ENCODE data around the gene PTPRN2.

The PTPRN2 gene

DNA sequence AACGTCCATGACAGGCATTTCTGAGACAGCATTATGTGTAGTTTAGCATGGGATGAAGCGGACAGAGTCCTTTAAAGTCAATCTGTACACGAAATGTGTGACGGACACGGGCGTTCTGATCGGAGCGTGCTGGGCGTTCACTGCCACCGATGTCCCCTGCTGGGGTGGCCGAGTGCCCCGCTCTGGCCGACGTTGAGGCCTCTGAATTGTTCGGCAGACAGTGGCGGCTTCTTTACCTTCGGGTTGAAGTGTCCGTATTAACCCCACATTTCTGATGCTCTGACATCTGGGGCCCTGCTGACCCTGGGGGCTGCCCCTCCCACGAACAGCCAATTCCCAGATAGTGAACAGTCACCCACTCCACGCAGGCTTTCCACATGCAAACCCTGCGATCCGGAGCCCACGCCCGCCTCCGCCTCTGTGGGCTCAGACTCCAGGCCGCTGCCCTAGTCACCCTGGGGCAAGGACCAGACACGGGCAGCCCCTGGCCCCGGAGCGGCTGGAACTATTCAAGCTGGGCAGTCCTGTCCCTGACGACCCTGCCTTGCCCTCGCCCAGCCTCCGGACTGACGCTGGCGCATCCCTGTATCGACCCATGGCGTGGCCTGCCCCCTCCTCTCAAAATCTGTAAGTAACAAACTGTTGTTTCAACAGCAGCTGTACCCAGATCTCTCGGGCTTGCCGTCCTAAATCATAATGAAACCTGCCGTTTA, 445.7 kb downstream of the PTPRN2 start:
- DNase-seq, result no peak

DNA sequence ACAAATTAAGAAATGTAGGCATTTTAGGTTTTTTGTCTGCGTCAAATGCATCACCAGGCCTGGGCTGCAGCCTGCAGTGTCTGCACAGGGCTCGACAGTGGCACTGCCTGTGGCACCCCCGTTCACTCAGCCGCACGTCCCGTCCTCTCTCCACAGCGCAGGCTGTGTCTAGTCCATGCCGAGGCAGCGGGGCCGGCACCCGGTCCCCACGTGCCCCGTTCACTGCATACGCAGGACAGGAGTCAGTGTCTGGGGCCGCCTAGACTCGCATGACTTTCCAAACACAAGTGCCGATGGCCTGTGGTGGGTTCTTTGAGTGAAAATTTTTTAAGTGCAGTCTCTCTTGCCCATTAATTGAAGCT, 446.4 kb downstream of the PTPRN2 start:
- DNase-seq, result no peak

GRCh38 chr7:158140538-158141220, 446.9 kb downstream of the PTPRN2 start:
- DNase-seq, result no peak

GRCh38 chr7:158139499-158139898, 448.1 kb downstream of the PTPRN2 start:
- DNase-seq, result no peak

DNA sequence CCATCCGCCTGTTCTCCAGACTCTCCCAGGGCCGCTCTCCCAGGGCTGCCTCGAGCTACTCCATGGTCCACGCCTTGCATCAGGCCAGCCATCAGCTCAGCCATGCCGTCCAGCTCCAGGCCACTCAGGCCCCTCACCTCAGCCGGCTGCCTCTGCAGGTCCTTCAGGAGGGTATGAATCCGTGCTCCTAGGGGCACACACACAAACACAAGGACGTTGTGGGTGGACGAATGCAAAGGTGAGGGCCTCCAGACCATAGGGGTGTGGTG, 449.4 kb downstream of the PTPRN2 start:
- DNase-seq, result no peak

GRCh38 chr7:158137516-158138328, 449.9 kb downstream of the PTPRN2 start:
- DNase-seq, result no peak

DNA sequence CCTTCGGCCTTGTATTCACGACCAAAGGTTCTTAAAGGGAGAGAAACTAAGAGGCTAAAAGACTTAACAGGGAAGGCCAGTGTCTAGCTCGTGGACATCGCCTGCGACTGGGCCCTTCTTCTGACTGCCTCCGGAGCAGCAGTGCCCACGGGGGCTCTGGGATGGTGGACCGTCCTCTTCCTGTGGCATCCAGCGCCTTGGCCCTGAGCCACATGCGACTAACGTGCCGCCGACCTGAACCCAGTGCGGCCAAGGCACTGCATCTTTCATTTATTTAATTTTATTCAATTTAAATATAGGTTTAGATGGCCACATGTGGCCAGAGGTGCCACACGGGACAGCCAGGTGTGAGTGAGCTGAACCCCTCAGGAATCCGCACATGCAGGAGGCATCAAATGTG, 451.7 kb downstream of the PTPRN2 start:
- no peak for DNase-seq

DNA sequence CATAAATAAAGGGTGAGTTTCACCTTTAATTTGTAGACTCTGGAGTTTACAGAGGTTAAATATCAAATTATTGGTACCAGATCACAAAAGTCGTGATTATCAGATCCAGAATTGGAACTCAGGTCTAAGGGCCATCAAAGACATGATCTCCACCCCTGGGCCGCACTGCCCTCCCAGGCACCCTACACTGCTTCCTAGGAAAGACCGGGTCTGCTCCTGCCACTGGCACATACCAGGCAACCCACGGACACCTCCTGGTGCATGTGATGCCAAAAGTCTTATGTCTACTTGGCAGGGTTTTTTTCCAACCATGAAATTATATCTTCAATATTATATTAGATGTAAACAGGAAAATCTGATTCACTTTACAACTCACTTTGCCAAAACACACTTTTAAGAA, 452.8 kb downstream of the PTPRN2 start:
- DNase-seq, result no peak

DNA sequence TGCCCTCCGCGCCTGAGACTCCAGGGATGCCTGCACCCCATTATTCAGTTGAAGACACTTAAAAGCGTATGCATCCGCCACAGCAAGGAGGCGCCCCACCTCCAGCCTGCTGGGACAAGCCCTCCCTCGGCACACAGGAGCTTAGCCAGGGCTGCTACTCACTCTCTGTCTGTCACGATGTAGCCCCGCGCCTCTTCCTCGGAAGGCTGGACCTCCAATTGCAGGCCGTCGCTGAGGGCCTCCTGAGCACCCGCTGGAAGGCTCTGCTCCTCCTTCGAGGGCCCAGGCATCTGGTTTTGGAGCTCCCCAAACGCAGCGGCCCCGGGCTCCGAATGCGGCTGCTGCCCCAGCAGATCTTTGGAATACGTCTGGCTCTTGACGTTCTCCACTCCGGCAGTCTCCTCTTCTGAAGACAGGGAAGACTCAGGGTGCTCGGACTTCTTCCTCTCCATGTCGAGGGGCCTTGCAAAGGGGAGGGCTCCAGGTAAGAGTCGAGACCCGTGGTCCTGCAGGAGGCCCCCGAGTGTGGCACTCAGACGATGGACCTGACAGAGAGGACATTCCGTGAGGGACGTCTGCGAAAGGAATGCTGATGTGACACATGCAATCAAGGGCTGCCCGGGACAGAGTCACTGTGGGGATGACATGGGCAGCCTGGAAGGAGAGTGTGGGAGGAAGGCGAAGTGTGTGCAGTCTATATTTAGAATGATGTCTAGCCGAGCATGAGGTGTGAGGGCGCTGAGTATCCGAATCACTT, 453.9 kb downstream of the PTPRN2 start:
- no peak for DNase-seq

DNA sequence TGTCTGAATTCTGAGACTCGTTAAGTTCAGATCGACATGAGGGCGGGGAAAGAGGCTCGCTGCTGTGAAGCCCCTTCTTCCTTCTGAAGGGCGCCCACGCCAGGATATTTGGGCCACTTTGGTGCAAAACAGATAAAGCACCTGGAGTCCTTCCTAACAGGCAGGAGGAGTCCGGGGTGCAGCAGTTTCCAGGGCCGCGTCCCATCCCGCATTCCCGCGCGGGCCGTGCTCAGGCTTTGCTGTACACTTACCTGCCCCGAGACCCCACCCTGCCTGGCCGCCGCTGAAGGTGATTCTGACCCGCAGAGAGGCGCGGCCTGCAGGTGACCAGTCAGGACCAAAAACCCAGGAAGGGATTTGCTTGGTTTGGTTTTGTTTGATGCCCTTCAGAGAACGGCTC, 454.6 kb downstream of the PTPRN2 start:
- no peak for DNase-seq

- DNase-seq, result no peak
Observed at GRCh38 chr7:158130023-158130409, 457.6 kb downstream of the PTPRN2 start.

GRCh38 chr7:158129037-158130022, 458.3 kb downstream of the PTPRN2 start:
- DNase-seq, result no peak

- DNase-seq, result no peak
Observed at GRCh38 chr7:158128572-158128971, 459.1 kb downstream of the PTPRN2 start.

DNA sequence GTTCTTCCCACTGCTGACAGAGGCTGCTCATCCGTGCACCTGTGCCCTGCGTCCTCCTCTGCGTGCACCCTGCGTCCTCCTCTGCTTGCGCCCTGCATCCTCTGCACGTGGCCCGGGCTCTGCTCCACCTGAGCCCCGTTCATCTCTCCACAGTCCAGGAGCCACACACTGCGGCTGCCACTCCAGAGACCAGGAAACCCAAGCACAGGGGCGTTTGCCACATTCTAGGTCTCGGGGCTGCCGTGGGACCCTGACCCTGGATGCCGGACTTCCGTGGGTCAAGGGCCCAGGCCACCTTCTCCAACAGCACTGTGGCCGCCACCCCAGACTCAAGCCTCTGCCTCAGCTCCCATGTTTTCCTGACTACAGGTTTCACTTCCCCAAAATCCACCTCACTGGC, 460.4 kb downstream of the PTPRN2 start:
- DNase-seq, result no peak

GRCh38 chr7:158126661-158127060, 461.0 kb downstream of the PTPRN2 start:
- no peak for DNase-seq

DNA sequence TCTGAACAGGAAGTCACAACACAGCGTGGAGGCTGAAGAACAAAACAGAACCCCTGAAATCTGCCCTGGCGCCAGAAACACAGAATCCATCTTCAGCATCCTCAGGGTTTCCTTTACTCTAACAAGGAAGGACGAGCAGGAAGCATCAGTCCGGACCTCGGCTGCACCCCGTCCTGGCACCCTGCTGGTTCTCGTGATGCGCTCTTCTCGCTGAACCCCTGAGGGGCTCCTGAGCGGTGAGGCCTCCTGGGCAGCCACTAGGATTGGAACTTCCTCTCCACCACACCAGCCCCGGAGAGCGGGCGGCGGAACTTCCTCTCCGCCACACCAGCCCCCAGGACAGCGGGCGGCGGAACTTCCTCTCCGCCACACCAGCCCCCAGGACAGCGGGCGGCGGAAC, 461.9 kb downstream of the PTPRN2 start:
- DNase-seq, result no peak

DNA sequence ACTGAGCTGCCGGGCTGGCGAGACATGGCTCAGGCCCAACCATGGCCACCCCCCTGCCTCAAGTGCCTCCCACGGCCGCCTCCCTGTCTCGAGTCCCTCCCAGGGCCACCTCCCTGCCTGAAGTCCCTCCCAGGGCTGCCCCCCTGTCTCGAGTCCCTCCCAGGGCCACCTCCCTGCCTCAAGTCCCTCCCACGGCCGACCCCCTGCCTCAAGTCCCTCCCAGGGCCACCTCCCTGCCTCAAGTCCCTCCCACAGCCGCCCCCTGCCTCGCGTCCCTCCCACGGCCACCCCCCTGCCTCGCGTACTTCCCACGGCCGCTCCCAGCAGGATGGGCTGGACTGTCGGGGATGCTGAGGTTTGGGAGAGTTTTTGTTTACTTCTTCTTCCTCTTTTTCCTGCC, 462.5 kb downstream of the PTPRN2 start:
- DNase-seq, result no peak

- no peak for DNase-seq
Observed at GRCh38 chr7:158124671-158125079, 462.9 kb downstream of the PTPRN2 start.

DNA sequence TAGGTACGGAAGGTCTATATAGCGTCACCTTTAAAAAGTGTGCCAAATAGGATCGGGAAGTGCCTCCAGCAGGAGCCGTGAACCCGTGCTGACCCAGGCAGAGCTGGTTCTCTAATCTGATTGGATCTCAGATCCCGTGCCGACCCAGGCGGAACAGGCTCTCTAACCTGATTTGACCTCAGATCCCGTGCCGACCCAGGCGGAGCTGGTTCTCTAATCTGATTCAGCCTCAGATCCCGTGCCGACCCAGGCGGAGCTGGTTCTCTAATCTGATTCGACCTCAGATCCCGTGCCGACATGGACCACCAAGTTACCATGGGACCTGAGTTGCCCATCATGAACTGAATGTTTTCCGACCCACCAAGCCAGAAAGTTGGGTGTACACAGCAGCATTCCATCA, 463.9 kb downstream of the PTPRN2 start:
- DNase-seq, result no peak

- no peak for DNase-seq
Observed at GRCh38 chr7:158123214-158123613, 464.4 kb downstream of the PTPRN2 start.

DNA sequence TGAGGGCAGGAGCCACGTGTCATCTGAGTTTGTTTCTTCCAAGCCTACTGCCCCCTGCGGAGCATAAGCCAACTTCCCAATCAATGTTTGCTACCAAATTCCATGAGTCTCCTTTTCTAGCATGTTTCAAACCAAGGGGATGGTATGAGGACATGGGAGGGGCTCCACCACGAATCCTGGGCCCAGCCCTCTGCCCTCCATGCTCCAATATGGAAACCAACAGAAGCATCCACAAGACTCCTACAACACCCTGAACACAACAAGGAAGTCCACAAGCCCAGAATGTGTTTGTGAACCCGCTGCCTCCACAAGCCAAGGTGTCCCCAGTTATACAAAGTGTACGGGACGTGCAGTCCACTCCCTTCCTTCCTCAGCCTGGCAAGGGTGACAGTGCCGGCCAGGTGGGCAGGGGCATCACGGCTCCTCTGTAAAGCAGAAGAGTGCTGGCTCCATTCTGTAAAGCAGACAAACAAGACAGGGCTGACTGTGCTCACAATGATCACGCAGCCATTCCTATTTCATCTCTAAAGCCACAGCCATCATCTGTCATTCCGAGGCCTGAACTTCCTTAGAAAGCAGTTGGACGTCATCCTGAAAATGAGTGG, 466.1 kb downstream of the PTPRN2 start:
- DNase-seq, result no peak

- DNase-seq, result no peak
Observed at GRCh38 chr7:158120716-158121115, 466.9 kb downstream of the PTPRN2 start.
